Breast epithelium (tissue), 3 donors: ENCODE results near the gene MACROH2A1.

Experiments
- POLR2AphosphoS5 ChIP-seq, 3 donors: sonication (generic); formaldehyde crosslinking; IDR thresholded peaks; one replicate each; pipeline ENCODE4 v1.6.1; 2017; ENCODE audit warnings: antibody characterized with exemption in 3 of 3
- TF ChIP-seq, protein P1 (sequence below), 3 donors: fragments of 450-650 bp; IDR thresholded peaks; one replicate each; pipeline ENCODE4 v1.5.1; 2016 to 2017; ENCODE audit warnings: antibody characterized with exemption in 3 of 3, mild to moderate bottlenecking in 3 of 3, moderate library complexity in 3 of 3

DNA sequence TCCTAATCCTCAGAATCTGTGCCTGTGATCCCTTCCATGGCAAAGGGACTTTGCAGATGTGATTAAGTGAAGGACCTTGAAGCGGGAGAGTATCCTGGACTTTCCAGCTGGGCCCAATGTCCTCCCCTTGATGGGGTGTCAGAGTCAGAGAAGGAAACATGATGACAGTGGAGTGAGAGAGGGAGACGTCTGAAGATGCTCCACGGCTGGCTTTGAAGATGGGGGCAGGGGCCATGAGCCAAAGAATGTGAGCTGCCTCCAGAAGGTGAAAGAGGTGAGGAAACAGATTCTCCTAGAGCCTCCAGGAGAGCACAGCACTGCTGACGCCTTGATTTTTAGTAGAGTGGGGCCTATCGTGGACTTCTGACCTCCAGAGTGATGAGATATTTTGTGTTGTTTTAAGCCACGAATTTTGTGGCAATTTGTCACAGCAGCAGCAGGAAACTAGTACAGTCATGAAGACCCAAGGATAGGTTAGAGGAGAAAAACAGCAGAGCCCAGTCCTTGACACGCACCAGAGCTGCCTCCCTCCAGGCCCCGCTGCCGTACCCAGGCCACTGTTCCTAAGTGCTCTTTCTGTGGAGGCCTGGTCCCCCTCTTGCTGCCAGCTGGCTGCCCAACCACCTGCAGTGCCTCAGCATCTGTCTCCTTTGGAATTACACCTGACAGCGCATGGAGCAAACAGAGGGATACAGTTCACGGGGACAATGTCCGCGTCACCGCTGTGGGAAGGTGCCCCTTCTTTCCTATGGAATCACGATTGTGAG lies 78.1 kb downstream of the MACROH2A1 start:
- TF ChIP-seq, protein P1, sequence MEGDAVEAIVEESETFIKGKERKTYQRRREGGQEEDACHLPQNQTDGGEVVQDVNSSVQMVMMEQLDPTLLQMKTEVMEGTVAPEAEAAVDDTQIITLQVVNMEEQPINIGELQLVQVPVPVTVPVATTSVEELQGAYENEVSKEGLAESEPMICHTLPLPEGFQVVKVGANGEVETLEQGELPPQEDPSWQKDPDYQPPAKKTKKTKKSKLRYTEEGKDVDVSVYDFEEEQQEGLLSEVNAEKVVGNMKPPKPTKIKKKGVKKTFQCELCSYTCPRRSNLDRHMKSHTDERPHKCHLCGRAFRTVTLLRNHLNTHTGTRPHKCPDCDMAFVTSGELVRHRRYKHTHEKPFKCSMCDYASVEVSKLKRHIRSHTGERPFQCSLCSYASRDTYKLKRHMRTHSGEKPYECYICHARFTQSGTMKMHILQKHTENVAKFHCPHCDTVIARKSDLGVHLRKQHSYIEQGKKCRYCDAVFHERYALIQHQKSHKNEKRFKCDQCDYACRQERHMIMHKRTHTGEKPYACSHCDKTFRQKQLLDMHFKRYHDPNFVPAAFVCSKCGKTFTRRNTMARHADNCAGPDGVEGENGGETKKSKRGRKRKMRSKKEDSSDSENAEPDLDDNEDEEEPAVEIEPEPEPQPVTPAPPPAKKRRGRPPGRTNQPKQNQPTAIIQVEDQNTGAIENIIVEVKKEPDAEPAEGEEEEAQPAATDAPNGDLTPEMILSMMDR (IDR thresholded peaks at IDR 0.05) = no peak
- TF ChIP-seq POLR2AphosphoS5 (IDR thresholded peaks at IDR 0.05) = no peak
